ENCODE measurements around the gene PPP1CA. TPM values are rescaled to one million over a fixed set of nuclear protein-coding genes. Genes with fewer than 3 reads are reported as not detected.
A peak's percentile ranks its signal among the peaks of the same experiment; 100 is the strongest.

PPP1CA gene
- total and polyA plus RNA-seq, 4 experiments from 2014 or later: 159 to 774 (median 318) TPM

DNA sequence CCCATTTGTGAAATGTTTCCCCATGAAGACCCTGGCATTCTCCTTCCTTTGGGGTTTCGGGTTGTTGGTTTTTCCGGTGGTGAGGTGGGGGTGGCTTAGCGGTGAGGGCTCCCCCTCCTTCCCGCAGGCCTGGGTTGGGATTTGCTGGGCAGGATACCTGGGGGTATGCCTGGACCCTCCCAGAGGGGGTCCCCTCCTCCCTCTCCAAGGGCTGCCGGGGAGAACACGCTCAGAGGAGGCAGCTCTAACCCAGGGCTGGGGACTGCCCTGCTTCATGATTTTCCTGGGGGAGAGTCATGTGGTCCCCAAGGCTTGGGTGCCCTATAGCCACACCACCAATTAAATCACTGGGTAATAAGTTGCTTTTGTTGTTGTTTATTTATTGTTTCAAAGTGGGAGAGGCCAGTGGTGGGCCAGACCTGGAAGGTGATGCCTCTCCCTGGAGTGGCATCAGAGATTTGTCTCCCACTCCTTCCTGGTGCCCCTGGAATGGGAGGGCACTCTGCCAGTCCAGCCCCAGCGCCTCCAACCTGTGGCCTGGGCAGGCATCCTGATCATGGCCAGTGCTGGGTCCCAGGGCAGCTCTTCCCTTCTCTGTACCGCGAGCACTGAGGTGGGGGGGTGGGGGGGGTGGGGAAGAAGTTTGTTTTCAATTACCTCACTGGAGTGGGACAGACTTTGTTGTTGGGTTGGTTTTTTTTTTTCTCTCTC, 26.9 kb downstream of the PPP1CA start:
- peak overlapping the region; percentile 26 to 95 (median 84) for H3K4me3 Mint-ChIP-seq
- peak overlapping the region in 6 of 7 donors; percentile 57 to 97 (median 82) for H3K27ac Mint-ChIP-seq
- CTCF ChIA-PET (ENCODE audit: partially characterized antibody): interaction anchor here (1.6 to 24.8 kb wide), 5 partner anchors 8 to 112 kb away, joined by 10 to 1065 read pairs (median 22); partner anchors contain the start of gene POLD4
- H3K27me3 ChIP-seq (ENCODE audit: insufficient read depth, low read length): no peaks in the 10 kb centered on the region
- peaks cover 31 to 61% (median 36%) of the 10 kb centered on the region in 4 donors for H3K4me1 Mint-ChIP-seq
- H3K27me3 Mint-ChIP-seq: peaks cover 4% of the 10 kb centered on the region in 2 donors
- no peak for DNase-seq
- peaks cover 47% of the 10 kb centered on the region for H3K4me1 ChIP-seq (ENCODE audit: insufficient read depth, low read length)
- intact Hi-C loops (cut with micrococcal nuclease): loop anchor here (5.0 kb wide), 1 partner anchor 107 kb away; the partner anchor contains the start of gene GRK2
- H3K4me3 ChIP-seq (ENCODE audit: low read length in 2 of 2): peak overlapping the region in 1 of 2 donors; percentile 63
- no peaks in the 10 kb centered on the region for H3K36me3 ChIP-seq (ENCODE audit: insufficient read depth, low read length)
- POLR2A ChIA-PET (ENCODE audit: partially characterized antibody): interaction anchor here (1.2 to 19.7 kb wide), 13 partner anchors 7 to 131 kb away, joined by 3 to 449 read pairs (median 7); partner anchors contain the start of genes PITPNM1, POLD4, PPP1CA and PTPRCAP
- no peak overlapping the region for H3K27ac ChIP-seq (ENCODE audit: low read depth, low read length)
- H3K9me3 ChIP-seq (ENCODE audit: control insufficient read depth in 1 of 2, low read length in 2 of 2): no peaks in the 10 kb centered on the region
- H3K9me3 Mint-ChIP-seq: peaks cover 0 to 2% (median 0%) of the 10 kb centered on the region in 8 donors
- H3K36me3 Mint-ChIP-seq: peaks cover 0 to 10% of the 10 kb centered on the region in 2 donors

- DNase-seq: peak; percentile 83 to 97 (median 87)
- H3K27ac Mint-ChIP-seq: peak overlapping the region; percentile 92 to 99 (median 97)
- CTCF ChIA-PET (ENCODE audit: partially characterized antibody): interaction anchor here (1.1 to 24.8 kb wide), 7 partner anchors 9 to 111 kb away, joined by 3 to 1065 read pairs (median 16); partner anchors contain the start of gene POLD4
- H3K36me3 Mint-ChIP-seq: peaks cover 0 to 10% of the 10 kb centered on the region in 2 donors
- Histone ChIP-seq H3K4me3 (ENCODE audit: low read length in 2 of 2) (peak overlapping the region; percentile 34 to 63), H3K4me1 (ENCODE audit: insufficient read depth, low read length) (peaks cover 55% of the 10 kb centered on the region), H3K27ac (ENCODE audit: low read depth, low read length) (peak overlapping the region; percentile 75), H3K36me3 (ENCODE audit: insufficient read depth, low read length) (no peaks in the 10 kb centered on the region), H3K27me3 (ENCODE audit: insufficient read depth, low read length) (no peaks in the 10 kb centered on the region), H3K9me3 (ENCODE audit: control insufficient read depth in 1 of 2, low read length in 2 of 2) (no peaks in the 10 kb centered on the region)
- peaks cover 0 to 2% (median 0%) of the 10 kb centered on the region in 8 donors for H3K9me3 Mint-ChIP-seq
- POLR2A ChIA-PET (ENCODE audit: partially characterized antibody): interaction anchor here (0.6 to 19.7 kb wide), 20 partner anchors 8 to 707 kb away, joined by 3 to 449 read pairs (median 6); partner anchors contain the start of genes ANKRD13D, PITPNM1, POLD4 and PPP1CA
- H3K4me1 Mint-ChIP-seq: peaks cover 38 to 69% (median 44%) of the 10 kb centered on the region in 4 donors
- peaks cover 4% of the 10 kb centered on the region in 2 donors for H3K27me3 Mint-ChIP-seq
- intact Hi-C loops (cut with micrococcal nuclease): loop anchor here (1.0 to 5.0 kb wide), 2 partner anchors 21 to 107 kb away; partner anchors contain the start of genes GRK2 and POLD4
- peak overlapping the region; percentile 89 to 99 (median 95) for H3K4me3 Mint-ChIP-seq
These were observed 27.7 kb downstream of the PPP1CA start for GRCh38 chr11:67373648-67374570.

GRCh38 chr11:67372993-67373647, 28.5 kb downstream of the PPP1CA start, which contains the start of gene CLCF1:
Gene CLCF1, minus strand, starts transcription at chr11:67373598. Its CDS starts 59 bp downstream, at chr11:67373539.
- Histone ChIP-seq H3K27ac (ENCODE audit: low read depth, low read length) (peak within 1 kb of the TSS; percentile 75), H3K4me1 (ENCODE audit: insufficient read depth, low read length) (peaks cover 63% of the 10 kb centered on the region), H3K9me3 (ENCODE audit: control insufficient read depth in 1 of 2, low read length in 2 of 2) (no peaks in the 10 kb centered on the region), H3K27me3 (ENCODE audit: insufficient read depth, low read length) (no peaks in the 10 kb centered on the region), H3K4me3 (ENCODE audit: low read length in 2 of 2) (peak within 1 kb of the TSS; percentile 34 to 63), H3K36me3 (ENCODE audit: insufficient read depth, low read length) (no peaks in the 10 kb centered on the region)
- H3K9me3 Mint-ChIP-seq: peaks cover 0 to 2% (median 0%) of the 10 kb centered on the region in 8 donors
- ChIA-PET POLR2A (ENCODE audit: partially characterized antibody) (interaction anchor here (0.6 to 19.7 kb wide), 25 partner anchors 9 to 757 kb away, joined by 3 to 449 read pairs (median 4); partner anchors contain the start of genes AIP, ANKRD13D, PITPNM1 and POLD4), CTCF (ENCODE audit: partially characterized antibody) (interaction anchor here (1.1 to 24.8 kb wide), 7 partner anchors 10 to 110 kb away, joined by 3 to 1065 read pairs (median 16); partner anchors contain the start of gene POLD4)
- peaks cover 45 to 77% (median 51%) of the 10 kb centered on the region in 4 donors for H3K4me1 Mint-ChIP-seq
- H3K27ac Mint-ChIP-seq: peak within 1 kb of the TSS; percentile 92 to 99 (median 97)
- intact Hi-C loops (cut with micrococcal nuclease): loop anchor here (1.0 to 5.0 kb wide), 2 partner anchors 20 to 106 kb away; partner anchors contain the start of genes GRK2 and POLD4
- peak in 1 of 5 donors; percentile 53 for DNase-seq
- peaks cover 4% of the 10 kb centered on the region in 2 donors for H3K27me3 Mint-ChIP-seq
- H3K36me3 Mint-ChIP-seq: peaks cover 0 to 10% of the 10 kb centered on the region in 2 donors
- peak within 1 kb of the TSS; percentile 89 to 99 (median 95) for H3K4me3 Mint-ChIP-seq

- intact Hi-C loops (cut with micrococcal nuclease): loop anchor here (5.0 kb wide), 1 partner anchor 105 kb away; the partner anchor contains the start of gene GRK2
- CTCF ChIA-PET (ENCODE audit: partially characterized antibody): interaction anchor here (1.1 to 24.8 kb wide), 5 partner anchors 9 to 110 kb away, joined by 3 to 1065 read pairs (median 53); partner anchors contain the start of gene POLD4
- DNase-seq: peak in 2 of 5 donors; percentile 22 to 52
- peaks cover 68% of the 10 kb centered on the region for H3K4me1 ChIP-seq (ENCODE audit: insufficient read depth, low read length)
- H3K4me3 ChIP-seq (ENCODE audit: low read length in 2 of 2): peak overlapping the region in 1 of 2 donors; percentile 63
- peak overlapping the region; percentile 75 for H3K27ac ChIP-seq (ENCODE audit: low read depth, low read length)
- POLR2A ChIA-PET (ENCODE audit: partially characterized antibody): interaction anchor here (0.8 to 19.7 kb wide), 22 partner anchors 9 to 756 kb away, joined by 3 to 449 read pairs (median 4); partner anchors contain the start of genes AIP, POLD4, PPP1CA and PTPRCAP
- peak overlapping the region in 2 of 7 donors; percentile 92 to 94 for H3K27ac Mint-ChIP-seq
- peak overlapping the region; percentile 84 to 97 (median 90) for H3K4me3 Mint-ChIP-seq
- no peaks in the 10 kb centered on the region for H3K9me3 ChIP-seq (ENCODE audit: control insufficient read depth in 1 of 2, low read length in 2 of 2)
- peaks cover 0 to 2% (median 0%) of the 10 kb centered on the region in 8 donors for H3K9me3 Mint-ChIP-seq
- H3K36me3 Mint-ChIP-seq: peaks cover 0 to 12% of the 10 kb centered on the region in 2 donors
- peaks cover 48 to 83% (median 57%) of the 10 kb centered on the region in 4 donors for H3K4me1 Mint-ChIP-seq
- peaks cover 4% of the 10 kb centered on the region in 2 donors for H3K27me3 Mint-ChIP-seq
- H3K27me3 ChIP-seq (ENCODE audit: insufficient read depth, low read length): no peaks in the 10 kb centered on the region
- H3K36me3 ChIP-seq (ENCODE audit: insufficient read depth, low read length): no peaks in the 10 kb centered on the region
These were observed 29.2 kb downstream of the PPP1CA start for GRCh38 chr11:67372321-67372992.

GRCh38 chr11:67371911-67372320, 29.7 kb downstream of the PPP1CA start:
- H3K4me3 ChIP-seq (ENCODE audit: low read length in 2 of 2): peak overlapping the region; percentile 11 to 38
- peaks cover 0 to 2% (median 0%) of the 10 kb centered on the region in 8 donors for H3K9me3 Mint-ChIP-seq
- no peaks in the 10 kb centered on the region for H3K36me3 ChIP-seq (ENCODE audit: insufficient read depth, low read length)
- ChIA-PET POLR2A (ENCODE audit: partially characterized antibody) (interaction anchor here (0.8 to 19.7 kb wide), 11 partner anchors 9 to 131 kb away, joined by 3 to 449 read pairs (median 5); partner anchors contain the start of genes AIP, POLD4, PPP1CA and RAD9A), CTCF (ENCODE audit: partially characterized antibody) (interaction anchor here (1.1 to 24.8 kb wide), 4 partner anchors 10 to 109 kb away, joined by 3 to 1065 read pairs (median 32); partner anchors contain the start of gene POLD4)
- intact Hi-C loops (cut with micrococcal nuclease): loop anchor here (5.0 kb wide), 1 partner anchor 105 kb away; the partner anchor contains the start of gene GRK2
- H3K4me1 ChIP-seq (ENCODE audit: insufficient read depth, low read length): peaks cover 68% of the 10 kb centered on the region
- peaks cover 0 to 12% of the 10 kb centered on the region in 2 donors for H3K36me3 Mint-ChIP-seq
- H3K4me3 Mint-ChIP-seq: peak overlapping the region; percentile 84 to 97 (median 90)
- H3K27ac ChIP-seq (ENCODE audit: low read depth, low read length): peak overlapping the region; percentile 25
- no peaks in the 10 kb centered on the region for H3K27me3 ChIP-seq (ENCODE audit: insufficient read depth, low read length)
- DNase-seq: no peak
- H3K9me3 ChIP-seq (ENCODE audit: control insufficient read depth in 1 of 2, low read length in 2 of 2): no peaks in the 10 kb centered on the region
- peak overlapping the region; percentile 77 to 94 (median 92) for H3K27ac Mint-ChIP-seq
- peaks cover 4% of the 10 kb centered on the region in 2 donors for H3K27me3 Mint-ChIP-seq
- peaks cover 47 to 83% (median 58%) of the 10 kb centered on the region in 4 donors for H3K4me1 Mint-ChIP-seq

Data from CD4-positive, alpha-beta memory T cell (primary cell).